ENCODE measurements around the gene FTO. TPM values are rescaled to one million over a fixed set of nuclear protein-coding genes. Genes with fewer than 3 reads are reported as not detected.

Gene FTO
- total RNA-seq, 4 donors from 2014 or later = 62.0 to 90.1 (median 75.1) TPM

GRCh38 chr16:53666786-53667415 is 37.1 kb upstream of the FTO start:
- no peaks in the 10 kb centered on the region for H3K9me3 ChIP-seq
- in situ Hi-C loops (cut with MboI; ENCODE audit: low sequenced_read_pairs in 4 of 4) (no loop called here), intact Hi-C loops (cut with DNase I; ENCODE audit: low total_unique reads) (no loop called here)
- no peaks in the 10 kb centered on the region for H3K27me3 ChIP-seq
- no peak for DNase-seq
- TF ChIP-seq POLR2A (IDR thresholded peaks at IDR 0.05) (no peak), CTCF (IDR thresholded peaks at IDR 0.05 in 4 of 5, conservative IDR thresholded peaks at IDR 0.05 in 1 of 5) (no peak)
- H3K4me3 ChIP-seq = no peak overlapping the region
- H3K4me1 ChIP-seq = no peaks in the 10 kb centered on the region
- H3K36me3 ChIP-seq = no peaks in the 10 kb centered on the region
- no peak for ATAC-seq
- H3K27ac ChIP-seq = no peak overlapping the region

GRCh38 chr16:53668869-53669268 is 35.1 kb upstream of the FTO start:
- TF ChIP-seq POLR2A (IDR thresholded peaks at IDR 0.05) (no peak), CTCF (IDR thresholded peaks at IDR 0.05 in 4 of 5, conservative IDR thresholded peaks at IDR 0.05 in 1 of 5) (no peak)
- Histone ChIP-seq H3K4me1 (no peaks in the 10 kb centered on the region), H3K27ac (no peak overlapping the region), H3K9me3 (no peaks in the 10 kb centered on the region), H3K27me3 (no peaks in the 10 kb centered on the region), H3K36me3 (no peaks in the 10 kb centered on the region), H3K4me3 (no peak overlapping the region)
- ATAC-seq = no peak
- DNase-seq = no peak
- intact Hi-C loops (cut with DNase I; ENCODE audit: low total_unique reads) (no loop called here), in situ Hi-C loops (cut with MboI; ENCODE audit: low sequenced_read_pairs in 4 of 4) (no loop called here)

- no peak overlapping the region for H3K27ac ChIP-seq
- no peaks in the 10 kb centered on the region for H3K27me3 ChIP-seq
- no peak overlapping the region for H3K4me3 ChIP-seq
- ATAC-seq = no peak
- H3K9me3 ChIP-seq = no peaks in the 10 kb centered on the region
- H3K4me1 ChIP-seq = no peaks in the 10 kb centered on the region
- no peak for TF ChIP-seq CTCF (IDR thresholded peaks at IDR 0.05 in 4 of 5, conservative IDR thresholded peaks at IDR 0.05 in 1 of 5)
- no peak for TF ChIP-seq POLR2A (IDR thresholded peaks at IDR 0.05)
- intact Hi-C loops (cut with DNase I; ENCODE audit: low total_unique reads) (no loop called here), in situ Hi-C loops (cut with MboI; ENCODE audit: low sequenced_read_pairs in 4 of 4) (no loop called here)
- H3K36me3 ChIP-seq = no peaks in the 10 kb centered on the region
- DNase-seq = no peak
Measured at GRCh38 chr16:53672461-53672860, 31.5 kb upstream of the FTO start.

DNA sequence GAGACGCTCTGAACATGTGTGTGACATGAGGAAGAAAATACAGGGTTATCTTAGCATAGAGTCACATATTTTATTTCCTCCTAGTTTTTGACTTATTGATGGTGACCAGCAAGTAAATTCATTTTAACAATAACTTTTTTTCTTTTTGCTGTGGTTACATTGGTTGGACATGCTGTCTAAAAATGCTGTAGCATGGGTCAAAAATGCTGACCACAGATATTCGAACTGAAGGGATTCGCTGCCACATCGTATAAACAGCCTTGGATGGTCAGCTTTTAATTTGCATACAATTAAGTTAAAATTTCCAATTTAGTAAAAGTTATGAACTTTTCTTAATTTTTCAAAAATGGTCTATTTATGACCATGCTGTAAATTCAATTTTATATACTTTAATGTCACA is 30.8 kb upstream of the FTO start:
- DNase-seq = no peak
- intact Hi-C loops (cut with DNase I; ENCODE audit: low total_unique reads) (no loop called here), in situ Hi-C loops (cut with MboI; ENCODE audit: low sequenced_read_pairs in 4 of 4) (no loop called here)
- no peak overlapping the region for H3K4me3 ChIP-seq
- TF ChIP-seq POLR2A (IDR thresholded peaks at IDR 0.05) (no peak), CTCF (IDR thresholded peaks at IDR 0.05 in 4 of 5, conservative IDR thresholded peaks at IDR 0.05 in 1 of 5) (no peak)
- H3K4me1 ChIP-seq = no peaks in the 10 kb centered on the region
- H3K27ac ChIP-seq = no peak overlapping the region
- no peaks in the 10 kb centered on the region for H3K27me3 ChIP-seq
- H3K36me3 ChIP-seq = no peaks in the 10 kb centered on the region
- ATAC-seq = no peak
- no peaks in the 10 kb centered on the region for H3K9me3 ChIP-seq

- intact Hi-C loops (cut with DNase I; ENCODE audit: low total_unique reads) = no loop called here
- H3K9me3 ChIP-seq = no peaks in the 10 kb centered on the region
- H3K36me3 ChIP-seq = no peaks in the 10 kb centered on the region
- no peak overlapping the region for H3K4me3 ChIP-seq
- DNase-seq (no peak), ATAC-seq (no peak)
- no peak overlapping the region for H3K27ac ChIP-seq
- no peaks in the 10 kb centered on the region for H3K4me1 ChIP-seq
- H3K27me3 ChIP-seq = no peaks in the 10 kb centered on the region
- in situ Hi-C loops (cut with MboI; ENCODE audit: low sequenced_read_pairs in 4 of 4) = no loop called here
- TF ChIP-seq POLR2A (IDR thresholded peaks at IDR 0.05) (no peak), CTCF (IDR thresholded peaks at IDR 0.05 in 4 of 5, conservative IDR thresholded peaks at IDR 0.05 in 1 of 5) (no peak)
Measured at GRCh38 chr16:53678155-53678554, 25.8 kb upstream of the FTO start.

Data from gastrocnemius medialis (tissue), 4 donors.